HG03045 (cell line): ENCODE measurements around the gene SEMA4B.

Experiments used
- ATAC-seq: cut with Tn5 transposase; IDR thresholded peaks from one replicate; pipeline ENCODE4 v1.9.1; 2021; ENCODE audit warnings: mild to moderate bottlenecking, moderate library complexity; ENCODE audit not compliant: unreplicated experiment

SEMA4B gene

DNA sequence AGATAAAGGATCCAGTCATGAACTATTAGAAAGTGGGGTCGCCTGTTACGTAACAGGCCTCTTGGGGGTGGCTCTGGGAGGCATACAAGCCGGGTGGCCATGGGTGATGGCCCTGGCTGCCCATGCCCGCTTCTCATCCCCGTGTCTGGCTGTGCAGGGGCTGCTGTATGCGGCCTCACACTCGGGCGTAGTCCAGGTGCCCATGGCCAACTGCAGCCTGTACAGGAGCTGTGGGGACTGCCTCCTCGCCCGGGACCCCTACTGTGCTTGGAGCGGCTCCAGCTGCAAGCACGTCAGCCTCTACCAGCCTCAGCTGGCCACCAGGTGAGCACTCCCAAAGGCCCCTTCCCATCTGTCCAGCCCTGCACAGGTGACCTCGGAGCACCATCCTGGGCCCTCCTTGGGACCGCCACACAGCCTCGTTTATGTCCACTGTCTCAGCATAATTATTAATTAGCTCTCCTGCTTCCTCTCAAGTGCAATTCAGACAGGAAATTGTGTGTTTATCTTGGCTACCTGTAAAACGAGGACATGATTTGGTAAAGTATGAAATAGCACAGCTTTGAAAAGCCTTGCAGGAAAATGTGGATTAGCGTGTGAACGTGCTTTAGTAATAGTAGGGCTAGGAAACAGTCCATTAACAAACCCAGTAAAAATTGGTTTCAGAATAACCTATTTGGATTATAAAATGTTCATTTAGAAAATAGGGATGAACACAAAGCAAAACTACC lies 24.5 kb downstream of the SEMA4B start:
- no peak for ATAC-seq

DNA sequence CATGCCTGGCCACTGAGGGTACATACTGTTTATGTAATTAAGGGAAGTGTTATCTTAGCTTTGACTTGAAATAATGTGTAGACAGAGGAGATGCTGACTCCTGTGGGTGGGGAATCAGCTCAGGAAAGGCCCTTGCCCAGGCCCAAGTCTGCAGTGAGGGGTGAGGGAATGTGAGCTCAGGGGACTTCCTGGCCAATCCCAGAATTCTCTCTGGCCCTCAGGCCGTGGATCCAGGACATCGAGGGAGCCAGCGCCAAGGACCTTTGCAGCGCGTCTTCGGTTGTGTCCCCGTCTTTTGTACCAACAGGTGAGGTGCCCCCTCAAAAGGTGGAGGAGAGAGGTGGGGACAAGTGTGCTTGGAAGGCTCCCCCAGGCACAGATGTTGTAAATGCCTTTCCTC lies 26.2 kb downstream of the SEMA4B start:
- no peak for ATAC-seq

DNA sequence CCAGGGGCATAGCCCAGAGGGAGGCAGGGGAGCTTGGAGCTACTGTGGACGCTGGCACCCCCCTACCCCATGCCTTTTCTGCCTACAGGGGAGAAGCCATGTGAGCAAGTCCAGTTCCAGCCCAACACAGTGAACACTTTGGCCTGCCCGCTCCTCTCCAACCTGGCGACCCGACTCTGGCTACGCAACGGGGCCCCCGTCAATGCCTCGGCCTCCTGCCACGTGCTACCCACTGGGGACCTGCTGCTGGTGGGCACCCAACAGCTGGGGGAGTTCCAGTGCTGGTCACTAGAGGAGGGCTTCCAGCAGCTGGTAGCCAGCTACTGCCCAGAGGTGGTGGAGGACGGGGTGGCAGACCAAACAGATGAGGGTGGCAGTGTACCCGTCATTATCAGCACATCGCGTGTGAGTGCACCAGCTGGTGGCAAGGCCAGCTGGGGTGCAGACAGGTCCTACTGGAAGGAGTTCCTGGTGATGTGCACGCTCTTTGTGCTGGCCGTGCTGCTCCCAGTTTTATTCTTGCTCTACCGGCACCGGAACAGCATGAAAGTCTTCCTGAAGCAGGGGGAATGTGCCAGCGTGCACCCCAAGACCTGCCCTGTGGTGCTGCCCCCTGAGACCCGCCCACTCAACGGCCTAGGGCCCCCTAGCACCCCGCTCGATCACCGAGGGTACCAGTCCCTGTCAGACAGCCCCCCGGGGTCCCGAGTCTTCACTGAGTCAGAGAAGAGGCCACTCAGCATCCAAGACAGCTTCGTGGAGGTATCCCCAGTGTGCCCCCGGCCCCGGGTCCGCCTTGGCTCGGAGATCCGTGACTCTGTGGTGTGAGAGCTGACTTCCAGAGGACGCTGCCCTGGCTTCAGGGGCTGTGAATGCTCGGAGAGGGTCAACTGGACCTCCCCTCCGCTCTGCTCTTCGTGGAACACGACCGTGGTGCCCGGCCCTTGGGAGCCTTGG lies 27.0 kb downstream of the SEMA4B start:
- ATAC-seq: no peak

DNA sequence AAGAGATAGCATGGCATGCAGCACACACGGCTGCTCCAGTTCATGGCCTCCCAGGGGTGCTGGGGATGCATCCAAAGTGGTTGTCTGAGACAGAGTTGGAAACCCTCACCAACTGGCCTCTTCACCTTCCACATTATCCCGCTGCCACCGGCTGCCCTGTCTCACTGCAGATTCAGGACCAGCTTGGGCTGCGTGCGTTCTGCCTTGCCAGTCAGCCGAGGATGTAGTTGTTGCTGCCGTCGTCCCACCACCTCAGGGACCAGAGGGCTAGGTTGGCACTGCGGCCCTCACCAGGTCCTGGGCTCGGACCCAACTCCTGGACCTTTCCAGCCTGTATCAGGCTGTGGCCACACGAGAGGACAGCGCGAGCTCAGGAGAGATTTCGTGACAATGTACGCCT lies 27.8 kb downstream of the SEMA4B start:
- ATAC-seq: no peak

DNA sequence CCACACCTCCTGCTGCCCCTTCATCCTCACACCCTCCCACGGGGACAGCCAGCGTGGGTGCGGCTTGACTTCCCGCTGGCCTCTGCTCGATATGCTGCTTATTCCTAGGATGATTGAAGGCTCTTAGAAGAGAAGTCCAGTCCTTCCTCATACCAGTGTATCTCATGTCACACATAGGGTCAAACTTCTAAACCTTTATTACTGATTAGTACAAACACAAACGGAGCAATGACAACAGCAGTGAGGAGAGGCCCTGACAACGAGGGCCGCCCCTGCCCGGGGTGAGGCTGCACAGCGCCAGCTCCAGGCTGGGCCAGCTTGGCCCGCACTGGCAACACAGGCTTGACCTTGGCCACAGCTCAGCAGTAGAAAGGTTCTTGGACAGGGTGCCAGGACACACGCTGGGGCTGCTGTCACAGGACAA lies 29.0 kb downstream of the SEMA4B start:
- no peak for ATAC-seq

DNA sequence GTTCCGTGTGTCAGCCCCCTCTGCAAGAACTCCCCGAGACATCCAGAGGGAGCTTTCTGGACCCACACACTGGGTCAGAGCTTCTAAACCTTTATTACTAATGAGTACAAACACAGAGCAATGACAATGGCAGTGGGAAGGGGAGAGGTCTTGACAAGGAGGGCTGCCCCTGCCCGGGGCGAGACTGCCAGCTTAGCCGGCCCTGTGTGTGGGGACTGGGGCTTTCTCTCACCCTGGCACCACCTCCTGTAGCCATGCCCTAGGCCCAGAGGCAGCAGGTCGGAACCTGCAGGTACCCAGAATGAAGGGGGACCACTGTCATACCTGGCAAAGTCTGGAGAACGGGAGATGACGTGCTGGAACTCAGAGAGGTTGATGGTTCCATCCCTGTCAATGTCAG lies 29.5 kb downstream of the SEMA4B start:
- no peak for ATAC-seq

DNA sequence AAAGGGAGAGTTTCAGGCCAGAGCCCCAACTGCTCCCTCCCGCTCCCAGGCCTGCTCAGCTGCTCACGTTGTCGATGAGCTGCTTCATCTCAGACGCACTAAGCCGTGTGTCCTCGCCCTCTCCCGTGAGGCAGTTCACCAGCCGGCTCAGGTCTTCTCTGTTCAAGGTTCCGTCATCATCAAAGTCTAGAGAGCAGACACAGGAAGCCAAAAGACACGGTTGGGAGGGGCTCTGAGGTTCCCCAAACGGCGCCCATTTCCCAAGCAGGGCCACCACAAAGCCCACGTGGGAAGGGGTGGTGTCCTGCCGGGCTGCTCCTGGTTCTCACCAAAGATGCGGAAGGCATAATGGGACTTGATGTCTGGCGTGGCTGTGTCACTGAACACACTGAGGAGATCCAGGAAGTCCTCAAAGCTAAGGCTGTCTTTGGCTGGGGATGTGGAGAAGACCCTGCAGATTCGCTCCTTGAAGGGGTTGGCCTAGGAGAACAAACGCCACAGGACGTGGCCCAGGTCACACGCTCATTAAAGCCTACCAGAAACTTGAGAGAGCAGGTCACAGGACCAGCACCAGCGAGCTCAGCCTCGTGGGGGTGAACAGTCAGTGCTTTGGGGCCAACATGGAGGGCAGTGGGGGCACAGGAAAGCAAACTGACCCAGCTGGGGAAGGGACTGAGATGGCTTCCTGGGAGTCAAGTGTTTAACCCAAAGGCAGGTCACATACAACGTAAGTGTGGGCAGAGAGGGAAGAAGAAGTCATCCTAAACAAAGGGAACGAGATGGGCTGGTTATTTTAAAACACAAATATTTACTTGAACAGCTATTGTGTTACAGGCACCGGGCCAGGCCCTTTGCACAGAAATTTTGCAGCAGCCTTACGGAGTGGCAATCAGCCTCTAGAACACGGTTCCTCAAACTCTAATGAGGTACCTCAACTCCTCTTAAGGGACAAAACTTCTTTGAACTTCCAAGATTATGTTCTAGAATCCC lies 30.2 kb downstream of the SEMA4B start:
- no peak for ATAC-seq

DNA sequence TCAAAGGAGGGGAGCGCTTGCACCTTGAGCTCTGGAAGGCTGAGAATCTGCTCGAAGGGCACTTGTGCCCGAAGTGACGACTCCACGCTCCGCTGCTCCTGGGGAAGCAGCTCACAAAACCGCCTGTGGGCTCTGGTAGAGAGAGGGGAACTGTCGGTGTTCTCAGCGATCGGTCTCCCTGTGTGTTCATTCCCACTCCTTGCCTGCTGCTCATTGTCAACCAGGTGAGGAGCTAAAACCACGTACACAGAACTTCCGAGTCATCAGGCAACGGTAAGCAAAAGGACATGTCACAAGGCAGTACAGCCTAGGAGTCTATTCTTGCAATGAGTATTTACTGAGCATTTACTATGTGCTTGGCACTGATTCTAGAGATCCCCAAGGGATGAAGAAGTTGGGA lies 31.1 kb downstream of the SEMA4B start:
- no peak for ATAC-seq

DNA sequence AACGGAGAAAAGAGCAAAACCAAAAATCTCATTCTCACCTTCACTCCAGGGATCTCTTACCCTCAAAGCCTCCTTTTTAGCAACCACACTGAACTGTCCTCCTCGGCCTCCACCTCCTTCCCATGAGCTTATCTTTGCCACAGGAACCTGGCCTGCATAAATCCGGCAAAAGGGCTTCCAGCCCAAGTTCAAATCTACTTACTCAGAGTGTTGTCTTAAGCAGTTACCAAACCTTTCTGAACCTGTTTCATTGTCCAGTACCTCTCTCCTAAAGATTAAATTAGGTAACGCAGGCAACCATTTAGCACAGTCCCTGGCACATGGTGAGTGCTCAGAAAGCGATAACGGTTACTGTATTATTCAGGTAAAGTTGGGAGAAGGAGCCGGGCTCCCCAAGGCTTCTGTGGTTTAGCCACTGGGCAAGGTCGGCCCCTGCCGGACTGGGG lies 31.8 kb downstream of the SEMA4B start:
- no peak for ATAC-seq

DNA sequence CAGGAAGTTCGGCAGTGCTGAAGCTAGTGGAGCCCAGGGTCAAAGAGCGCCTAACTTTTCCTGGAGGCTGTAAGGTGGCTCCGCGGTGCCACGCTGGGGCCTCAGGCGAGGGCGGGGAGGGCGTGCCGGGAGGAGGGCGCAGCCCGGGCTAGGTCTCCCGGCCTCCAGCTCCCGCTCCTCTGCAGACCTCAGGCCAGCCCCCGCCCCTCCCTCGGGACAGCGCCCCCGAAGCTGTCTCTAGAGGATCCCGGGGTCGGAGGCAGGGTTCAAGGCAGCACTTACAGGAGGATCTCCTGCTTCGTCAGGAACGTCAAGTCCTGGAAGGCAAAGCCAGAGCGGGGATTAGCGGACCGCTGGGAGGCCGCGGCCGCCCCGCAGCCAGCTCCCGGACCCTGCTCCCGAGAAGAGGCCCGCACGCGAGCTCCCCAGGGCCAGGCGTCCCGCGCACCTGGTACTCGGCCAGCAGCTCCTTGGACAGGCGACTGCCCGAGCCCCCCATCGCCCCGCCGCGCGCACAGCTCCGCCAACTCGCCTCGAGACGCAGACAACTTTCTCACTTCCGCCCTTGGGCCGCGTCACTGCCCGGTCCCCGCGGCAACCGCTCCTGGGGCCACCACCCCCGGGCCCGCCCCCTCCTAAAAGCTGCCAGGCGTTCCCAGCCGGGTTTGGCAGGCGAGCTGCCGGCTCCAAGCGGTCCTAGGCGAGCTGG lies 32.4 kb downstream of the SEMA4B start, which contains the start of gene CIB1:
Gene CIB1, minus strand, starts transcription at position 555 of the 709 bp plus-strand sequence. Its CDS starts 56 bp downstream, at position 499.
- ATAC-seq: peak; percentile 89

DNA sequence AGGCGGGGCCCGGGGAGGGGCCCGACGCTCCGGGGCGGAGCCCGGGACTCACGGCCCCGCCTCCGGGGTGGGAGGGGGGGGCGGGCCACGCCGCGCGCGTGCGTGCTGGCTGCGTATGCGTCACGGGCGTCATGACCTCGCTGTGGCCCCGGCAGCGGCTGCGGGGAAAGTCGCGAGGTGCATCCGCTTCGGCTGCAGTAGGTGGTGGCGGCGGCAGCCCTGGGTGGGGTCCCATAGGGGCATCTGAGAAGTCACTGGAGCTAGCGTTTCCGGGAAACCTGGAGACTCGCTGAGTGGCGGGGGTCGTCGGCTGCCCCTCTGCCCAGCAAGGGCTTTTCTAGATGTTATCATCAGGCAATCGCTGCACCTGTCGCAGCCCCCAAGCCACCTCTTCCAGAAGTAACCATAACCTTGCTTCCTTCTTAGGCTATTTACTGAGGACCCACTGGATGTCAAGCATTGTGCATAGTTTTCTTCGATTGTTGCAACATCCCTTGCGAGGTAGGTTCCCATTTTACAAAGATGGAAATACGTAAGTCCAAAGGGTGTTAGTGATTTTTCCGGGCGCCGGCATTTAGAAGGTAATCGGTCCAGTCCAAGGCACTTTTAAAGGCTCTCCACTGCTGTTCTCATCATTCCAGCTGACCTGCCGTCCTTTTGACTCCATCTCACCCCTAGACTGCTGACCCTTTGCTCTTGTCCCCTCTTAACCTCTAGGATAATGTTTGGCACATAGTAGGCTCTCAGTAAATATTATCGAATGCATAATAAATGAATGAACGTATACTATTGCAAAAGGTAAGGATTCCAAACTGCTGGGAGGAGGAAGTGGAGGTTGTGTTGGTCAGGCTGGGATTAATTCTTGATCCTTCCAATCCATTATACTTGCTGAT lies 33.2 kb downstream of the SEMA4B start, which contains the start of gene GDPGP1:
Gene GDPGP1, plus strand, starts transcription at position 114 of the 893 bp plus-strand sequence. CDS start 6,700 bp downstream, outside the sequence.
- ATAC-seq: peak; percentile 64

DNA sequence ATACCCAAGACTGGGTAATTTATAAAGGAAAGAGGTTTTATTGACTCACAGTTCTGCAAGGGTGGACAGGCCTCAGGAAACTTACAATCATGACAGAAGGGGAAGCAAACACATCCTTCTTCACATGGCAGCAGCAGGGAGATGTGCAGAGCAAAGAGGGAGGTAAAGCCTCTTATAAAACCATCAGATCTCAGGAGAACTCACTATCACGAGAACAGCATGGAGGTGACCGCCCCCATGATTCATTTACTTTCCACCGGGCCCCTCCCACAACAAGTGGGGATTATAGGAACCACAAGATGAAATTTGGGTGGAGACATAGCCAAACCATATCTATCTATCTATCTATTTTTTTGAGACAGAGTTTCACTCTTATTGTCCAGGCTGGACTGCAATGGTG lies 38.2 kb downstream of the SEMA4B start:
- no peak for ATAC-seq

DNA sequence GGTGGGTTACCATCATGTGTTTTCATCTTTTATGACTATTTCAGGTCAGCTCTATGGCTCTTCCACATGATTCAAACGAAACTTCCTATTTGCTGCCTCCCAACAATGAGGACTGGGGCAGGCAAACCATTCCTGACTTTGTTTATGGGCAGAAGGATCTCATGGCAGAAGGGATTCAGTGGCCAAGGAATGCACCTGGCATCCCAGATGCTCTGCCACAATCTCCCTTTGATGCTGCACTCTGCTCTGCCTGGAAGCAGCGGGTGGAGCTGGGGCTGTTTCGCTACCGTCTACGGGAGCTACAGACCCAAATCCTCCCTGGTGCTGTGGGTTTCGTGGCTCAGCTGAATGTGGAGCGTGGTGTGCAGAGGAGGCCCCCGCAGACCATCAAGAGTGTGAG lies 39.7 kb downstream of the SEMA4B start:
- no peak for ATAC-seq

DNA sequence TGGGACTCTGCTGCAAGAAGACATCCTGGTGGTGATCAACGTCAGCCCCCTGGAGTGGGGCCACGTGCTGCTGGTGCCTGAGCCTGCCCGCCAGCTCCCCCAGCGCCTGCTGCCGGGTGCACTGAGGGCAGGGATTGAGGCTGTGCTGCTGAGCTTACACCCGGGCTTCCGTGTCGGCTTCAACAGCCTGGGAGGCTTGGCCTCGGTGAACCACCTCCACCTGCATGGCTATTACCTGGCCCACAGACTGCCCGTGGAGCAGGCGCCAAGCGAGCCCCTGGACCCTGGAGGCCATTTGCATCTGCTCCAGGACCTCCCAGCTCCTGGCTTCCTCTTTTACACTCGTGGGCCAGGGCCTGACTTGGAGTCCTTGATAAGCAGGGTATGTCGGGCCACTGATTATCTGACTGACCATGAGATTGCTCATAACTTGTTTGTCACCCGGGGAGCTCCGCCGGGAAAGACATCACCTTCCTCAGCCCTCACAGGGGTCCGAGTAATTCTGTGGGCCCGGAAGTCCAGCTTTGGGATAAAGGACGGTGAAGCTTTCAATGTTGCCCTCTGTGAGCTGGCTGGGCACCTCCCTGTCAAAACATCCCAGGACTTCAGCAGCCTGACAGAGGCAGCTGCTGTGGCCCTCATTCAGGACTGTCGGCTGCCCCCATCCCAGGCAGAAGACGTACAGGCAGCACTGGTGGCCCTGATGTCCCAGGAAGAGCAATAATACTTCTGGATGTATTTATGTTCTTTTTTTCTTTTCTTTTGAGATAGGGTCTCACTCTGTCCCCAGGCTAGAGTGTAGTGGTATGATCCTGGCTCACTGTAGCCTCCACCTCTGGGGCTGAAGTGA lies 40.4 kb downstream of the SEMA4B start:
- no peak for ATAC-seq

DNA sequence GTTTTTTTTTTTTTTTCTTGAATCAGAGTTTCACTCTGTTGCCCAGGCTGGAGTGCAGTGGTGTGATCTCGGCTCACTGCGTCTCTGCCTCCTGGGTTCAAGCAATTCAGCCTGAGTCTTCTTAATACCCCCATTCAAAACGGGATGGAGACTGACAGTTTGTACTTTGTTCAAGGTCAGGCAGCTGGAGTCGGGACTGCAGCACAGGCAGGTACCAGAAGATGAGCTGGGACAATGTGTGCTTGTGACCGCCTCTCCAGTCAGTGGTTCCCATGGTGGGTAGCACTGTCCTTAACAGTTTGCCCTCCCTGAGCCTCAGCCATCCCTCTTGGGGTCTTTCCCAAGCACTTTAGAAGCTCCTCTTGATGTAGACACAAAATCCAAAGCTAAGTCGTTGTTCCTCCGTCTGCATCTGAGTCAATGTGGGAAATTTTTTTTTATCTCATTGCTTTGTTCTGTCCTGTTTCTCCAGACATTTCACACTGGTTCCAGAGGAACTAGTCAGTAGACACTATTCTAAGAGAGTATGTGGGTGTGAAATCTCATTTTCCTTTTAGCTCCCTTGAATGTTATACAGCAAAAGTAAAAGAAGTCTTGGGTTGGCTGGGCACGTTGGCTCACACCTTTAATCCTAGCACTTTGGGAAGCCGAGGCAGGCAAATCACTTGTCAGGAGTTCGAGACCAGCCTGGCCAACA lies 43.0 kb downstream of the SEMA4B start:
- no peak for ATAC-seq

DNA sequence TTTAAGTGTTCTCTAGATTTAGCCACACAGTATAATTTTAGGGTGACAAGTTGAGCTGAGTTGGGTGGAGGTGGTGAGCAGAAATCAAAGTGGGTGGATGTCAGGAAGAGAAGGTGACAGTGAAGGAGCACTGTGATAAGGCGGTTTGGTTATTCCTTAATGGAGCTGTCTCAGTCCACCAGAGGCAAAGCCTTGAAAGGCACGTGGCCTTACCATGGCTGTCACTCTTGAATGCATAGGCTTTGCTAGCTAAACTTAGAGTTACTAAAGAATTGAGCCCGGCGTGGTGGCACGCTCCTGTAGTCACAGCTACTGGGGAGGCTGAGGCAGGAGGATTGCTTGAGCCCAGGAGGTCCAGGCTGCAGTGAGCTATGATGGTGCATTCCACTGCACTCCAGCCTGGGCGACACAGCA lies 47.7 kb downstream of the SEMA4B start:
- ATAC-seq: no peak

DNA sequence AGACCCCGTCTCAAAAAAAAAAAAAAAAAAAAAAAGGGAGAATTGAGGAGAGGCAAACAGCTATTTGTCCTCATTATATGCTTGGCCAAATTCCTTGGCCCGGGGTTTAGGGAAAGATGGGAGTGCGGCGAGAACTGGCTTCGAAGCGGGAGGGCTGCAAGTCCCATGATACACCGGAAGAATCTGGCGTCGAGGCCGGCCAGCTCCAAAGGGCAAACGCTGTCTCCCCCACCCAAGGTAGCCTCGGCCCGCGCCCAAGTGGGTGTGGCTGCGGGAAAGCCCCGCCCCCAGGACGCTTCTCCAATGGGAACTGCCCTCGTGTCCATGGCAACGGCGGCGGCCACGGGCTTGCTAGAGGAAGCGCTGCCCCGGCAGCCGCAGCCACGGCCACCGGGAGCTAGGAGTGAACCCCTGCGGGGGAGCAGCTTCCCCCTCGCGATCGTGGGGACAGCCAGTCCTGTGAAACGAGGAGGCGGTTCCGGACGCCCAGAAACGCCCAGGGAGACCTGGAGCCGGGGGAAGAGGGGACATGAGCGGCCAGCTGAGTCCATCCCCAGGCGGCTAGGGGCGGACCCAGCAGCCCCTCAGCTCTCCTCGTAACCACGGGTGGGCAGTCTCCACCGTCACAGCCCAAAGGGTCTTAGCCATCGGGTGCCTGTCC lies 48.2 kb downstream of the SEMA4B start, which contains the start of gene TTLL13:
Gene TTLL13, plus strand, starts transcription at position 354 of the 661 bp plus-strand sequence. CDS start 1,075 bp downstream, outside the sequence.
- ATAC-seq: peak; percentile 79
